ENCODE measurements around the gene MROH7. TPM values are rescaled to one million over a fixed set of nuclear protein-coding genes. Genes with fewer than 3 reads are reported as not detected.

MROH7 gene
- total and polyA plus RNA-seq, 9 of the 15 experiments (the other 6 are each of a cell fraction or from before 2014, with no cell fraction given): not detected

- peak; percentile 39; the same call in 1 of the 2 replicates for TF ChIP-seq GTF2A2 (tag; IDR thresholded peaks at IDR 0.05)
- TF ChIP-seq PCBP1 (IDR thresholded peaks at IDR 0.05; ENCODE audit: low read depth, low read length, poor library complexity, severe bottlenecking): peak; percentile 88
- TF ChIP-seq ZNF174 (CRISPR knock-in tag; IDR thresholded peaks at IDR 0.05): no peak
- no peak for TF ChIP-seq IFI16 (CRISPR knock-in tag; IDR thresholded peaks at IDR 0.05)
- TF ChIP-seq TOE1 (IDR thresholded peaks at IDR 0.05; ENCODE audit: borderline replicate concordance): peak; percentile 80; the same call in 1 of the 2 replicates
- TF ChIP-seq TOE1 (CRISPR knock-in tag; IDR thresholded peaks at IDR 0.05; ENCODE audit: borderline replicate concordance, low read depth): 0 out of 2 replicates have a peak, but pooled peaks have one; percentile 22
- no peak for TF ChIP-seq FOS (IDR thresholded peaks at IDR 0.05; ENCODE audit: extremely low read depth, insufficient read length)
- TF ChIP-seq TCF3 (CRISPR knock-in tag; IDR thresholded peaks at IDR 0.05): peak; percentile 41; the same call in 1 of the 2 replicates
- TF ChIP-seq GTF2E2 (tag; IDR thresholded peaks at IDR 0.05): peak; percentile 93; the same call in 1 of the 2 replicates
- no peak for TF ChIP-seq ATF1 (CRISPR knock-in tag; IDR thresholded peaks at IDR 0.05)
- TF ChIP-seq ATF1 (tag; IDR thresholded peaks at IDR 0.05): peak; percentile 84
- 0 out of 2 replicates have a peak, but pooled peaks have one; percentile 51 for TF ChIP-seq ZZZ3 (IDR thresholded peaks at IDR 0.05)
- TF ChIP-seq KDM1A (IDR thresholded peaks at IDR 0.05): no peak
- TF ChIP-seq SMARCE1 (IDR thresholded peaks at IDR 0.05): no peak
- no peak for TF ChIP-seq CHD4 (IDR thresholded peaks at IDR 0.05; ENCODE audit: insufficient read depth, insufficient replicate concordance, low read depth, low read length, poor library complexity, severe bottlenecking)
- peak; percentile 95 for TF ChIP-seq KDM5B (IDR thresholded peaks at IDR 0.05; ENCODE audit: insufficient replicate concordance, low read depth, low read length)
- no peak for TF ChIP-seq NCOA6 (IDR thresholded peaks at IDR 0.05)
- peak; percentile 44; the same call in 1 of the 2 replicates for TF ChIP-seq MITF (IDR thresholded peaks at IDR 0.05)
- 0 out of 2 replicates have a peak, but pooled peaks have one; percentile 66 for TF ChIP-seq ZFPM2 (CRISPR knock-in tag; IDR thresholded peaks at IDR 0.05)
- TF ChIP-seq ADNP (tag; IDR thresholded peaks at IDR 0.05): no peak
- no peak for TF ChIP-seq HNRNPH1 (optimal IDR thresholded peaks at IDR 0.05; ENCODE audit: low read depth, low read length)
- TF ChIP-seq HNRNPK (IDR thresholded peaks at IDR 0.05; ENCODE audit: low read depth, low read length, poor library complexity, severe bottlenecking): no peak
- no peak; the same call in 1 of the 2 replicates for TF ChIP-seq PHF21A (IDR thresholded peaks at IDR 0.05; ENCODE audit: borderline replicate concordance, low read depth)
- TF ChIP-seq NFIX (CRISPR knock-in tag; IDR thresholded peaks at IDR 0.05; ENCODE audit: low read depth): no peak
- TF ChIP-seq ZNF354B (CRISPR knock-in tag; IDR thresholded peaks at IDR 0.05): no peak
- peak; percentile 96 for TF ChIP-seq ZC3H11A (IDR thresholded peaks at IDR 0.05; ENCODE audit: low read depth, low read length)
- TF ChIP-seq MCM3 (IDR thresholded peaks at IDR 0.05): no peak
- TF ChIP-seq DMBX1 (CRISPR knock-in tag; IDR thresholded peaks at IDR 0.05; ENCODE audit: borderline replicate concordance): peak; percentile 40; the same call in 1 of the 2 replicates
- peak; percentile 89 to 97 for TF ChIP-seq MAZ (CRISPR knock-in tag; conservative IDR thresholded peaks at IDR 0.05 in 1 of 2, IDR thresholded peaks at IDR 0.05 in 1 of 2)
- TF ChIP-seq KLF16 (IDR thresholded peaks at IDR 0.05): no peak
- TF ChIP-seq GABPB1 (CRISPR knock-in tag; IDR thresholded peaks at IDR 0.05): peak; percentile 99
Measured at GRCh38 chr1:54715493-54716298, 74.1 kb downstream of the MROH7 start, which contains the start of gene TTC4 (continued).
